Measurements from ENCODE around the gene SLC13A4. TPM values are rescaled to one million over a fixed set of nuclear protein-coding genes. Genes with fewer than 3 reads are reported as not detected.

Gene SLC13A4
- total and polyA plus RNA-seq, 2 donors (not counting 1 experiment from before 2014, with no cell fraction given): 0.32 to 0.50 TPM

GRCh38 chr7:135719688-135720087 lies 8.3 kb downstream of the SLC13A4 start:
- H3K9me3 ChIP-seq (ENCODE audit: control insufficient read depth, insufficient read depth, low read depth, low read length): no peaks in the 10 kb centered on the region
- H3K27ac ChIP-seq (ENCODE audit: insufficient read depth, low read length): no peak overlapping the region
- H3K4me2 ChIP-seq (ENCODE audit: extremely low read depth, insufficient read depth, low read length): no peak overlapping the region
- H3K9ac ChIP-seq (ENCODE audit: insufficient read depth, low read length): no peak overlapping the region
- peaks cover 3% of the 10 kb centered on the region for H3K36me3 ChIP-seq (ENCODE audit: control insufficient read depth, insufficient read depth, low read length)
- no peak for DNase-seq (ENCODE audit: low read depth in 2 of 2)
- TF ChIP-seq EZH2 (IDR thresholded peaks at IDR 0.05; ENCODE audit: low read length, missing control alignments) (no peak), CTCF (conservative IDR thresholded peaks at IDR 0.05 in 1 of 2, IDR thresholded peaks at IDR 0.05 in 1 of 2; ENCODE audit: low read depth in 1 of 2, low read length in 2 of 2) (no peak)
- no peaks in the 10 kb centered on the region for H3K27me3 ChIP-seq (ENCODE audit: control insufficient read depth, insufficient read depth, low read length)
- no peaks in the 10 kb centered on the region for H3K79me2 ChIP-seq (ENCODE audit: control insufficient read depth, insufficient read depth, low read length)
- H4K20me1 ChIP-seq (ENCODE audit: control insufficient read depth, extremely low read depth, insufficient read depth, low read length): no peaks in the 10 kb centered on the region
- peaks cover 9% of the 10 kb centered on the region for H3K4me1 ChIP-seq (ENCODE audit: control insufficient read depth, extremely low read depth, insufficient read depth, low read length)
- no peak overlapping the region for H2AFZ ChIP-seq (ENCODE audit: low read length)
- H3K4me3 ChIP-seq (replicated peaks in 1 of 4; ENCODE audit: control extremely low read depth in 1 of 4, insufficient read depth in 1 of 4, low read depth in 3 of 4, low read length in 4 of 4): no peak overlapping the region

GRCh38 chr7:135718794-135719437 lies 9.1 kb downstream of the SLC13A4 start:
- H3K9me3 ChIP-seq (ENCODE audit: control insufficient read depth, insufficient read depth, low read depth, low read length): no peaks in the 10 kb centered on the region
- H3K27ac ChIP-seq (ENCODE audit: insufficient read depth, low read length): no peak overlapping the region
- no peak for TF ChIP-seq CTCF (conservative IDR thresholded peaks at IDR 0.05 in 1 of 2, IDR thresholded peaks at IDR 0.05 in 1 of 2; ENCODE audit: low read depth in 1 of 2, low read length in 2 of 2)
- no peak for TF ChIP-seq EZH2 (IDR thresholded peaks at IDR 0.05; ENCODE audit: low read length, missing control alignments)
- no peak overlapping the region for H3K4me2 ChIP-seq (ENCODE audit: extremely low read depth, insufficient read depth, low read length)
- H3K4me3 ChIP-seq (replicated peaks in 1 of 4; ENCODE audit: control extremely low read depth in 1 of 4, insufficient read depth in 1 of 4, low read depth in 3 of 4, low read length in 4 of 4): no peak overlapping the region
- H3K4me1 ChIP-seq (ENCODE audit: control insufficient read depth, extremely low read depth, insufficient read depth, low read length): peaks cover 13% of the 10 kb centered on the region
- H3K36me3 ChIP-seq (ENCODE audit: control insufficient read depth, insufficient read depth, low read length): peaks cover 7% of the 10 kb centered on the region
- no peaks in the 10 kb centered on the region for H3K27me3 ChIP-seq (ENCODE audit: control insufficient read depth, insufficient read depth, low read length)
- no peaks in the 10 kb centered on the region for H4K20me1 ChIP-seq (ENCODE audit: control insufficient read depth, extremely low read depth, insufficient read depth, low read length)
- H3K79me2 ChIP-seq (ENCODE audit: control insufficient read depth, insufficient read depth, low read length): no peaks in the 10 kb centered on the region
- no peak for DNase-seq (ENCODE audit: low read depth in 2 of 2)
- H2AFZ ChIP-seq (ENCODE audit: low read length): no peak overlapping the region
- H3K9ac ChIP-seq (ENCODE audit: insufficient read depth, low read length): no peak overlapping the region

- no peak overlapping the region for H2AFZ ChIP-seq (ENCODE audit: low read length)
- no peak for DNase-seq (ENCODE audit: low read depth in 2 of 2)
- no peaks in the 10 kb centered on the region for H3K79me2 ChIP-seq (ENCODE audit: control insufficient read depth, insufficient read depth, low read length)
- no peak overlapping the region for H3K4me2 ChIP-seq (ENCODE audit: extremely low read depth, insufficient read depth, low read length)
- H3K4me1 ChIP-seq (ENCODE audit: control insufficient read depth, extremely low read depth, insufficient read depth, low read length): peaks cover 13% of the 10 kb centered on the region
- no peak overlapping the region for H3K27ac ChIP-seq (ENCODE audit: insufficient read depth, low read length)
- no peak overlapping the region for H3K9ac ChIP-seq (ENCODE audit: insufficient read depth, low read length)
- H3K9me3 ChIP-seq (ENCODE audit: control insufficient read depth, insufficient read depth, low read depth, low read length): no peaks in the 10 kb centered on the region
- TF ChIP-seq CTCF (conservative IDR thresholded peaks at IDR 0.05 in 1 of 2, IDR thresholded peaks at IDR 0.05 in 1 of 2; ENCODE audit: low read depth in 1 of 2, low read length in 2 of 2) (no peak), EZH2 (IDR thresholded peaks at IDR 0.05; ENCODE audit: low read length, missing control alignments) (no peak)
- peaks cover 7% of the 10 kb centered on the region for H3K36me3 ChIP-seq (ENCODE audit: control insufficient read depth, insufficient read depth, low read length)
- H3K27me3 ChIP-seq (ENCODE audit: control insufficient read depth, insufficient read depth, low read length): no peaks in the 10 kb centered on the region
- no peaks in the 10 kb centered on the region for H4K20me1 ChIP-seq (ENCODE audit: control insufficient read depth, extremely low read depth, insufficient read depth, low read length)
- H3K4me3 ChIP-seq (replicated peaks in 1 of 4; ENCODE audit: control extremely low read depth in 1 of 4, insufficient read depth in 1 of 4, low read depth in 3 of 4, low read length in 4 of 4): no peak overlapping the region
Measured at GRCh38 chr7:135718219-135718618, 9.8 kb downstream of the SLC13A4 start.

All from fibroblast of lung (primary cell).